Hepatocyte (in vitro differentiated cells): ENCODE results near the gene RBM17.

Experiments used
- EZH2 ChIP-seq: fragments of 200-600 bp; sonication (generic); IDR thresholded peaks from 2 replicates; pipeline ENCODE4 v1.6.1; 2016; ENCODE audit warnings: antibody characterized with exemption, mild to moderate bottlenecking, borderline replicate concordance
- TF ChIP-seq, protein P1 (sequence below): fragments of 200-600 bp; sonication (generic); IDR thresholded peaks from 2 replicates; pipeline ENCODE4 v1.5.1; 2016; ENCODE audit warnings: antibody characterized with exemption, mild to moderate bottlenecking; ENCODE audit not compliant: poor library complexity

DNA sequence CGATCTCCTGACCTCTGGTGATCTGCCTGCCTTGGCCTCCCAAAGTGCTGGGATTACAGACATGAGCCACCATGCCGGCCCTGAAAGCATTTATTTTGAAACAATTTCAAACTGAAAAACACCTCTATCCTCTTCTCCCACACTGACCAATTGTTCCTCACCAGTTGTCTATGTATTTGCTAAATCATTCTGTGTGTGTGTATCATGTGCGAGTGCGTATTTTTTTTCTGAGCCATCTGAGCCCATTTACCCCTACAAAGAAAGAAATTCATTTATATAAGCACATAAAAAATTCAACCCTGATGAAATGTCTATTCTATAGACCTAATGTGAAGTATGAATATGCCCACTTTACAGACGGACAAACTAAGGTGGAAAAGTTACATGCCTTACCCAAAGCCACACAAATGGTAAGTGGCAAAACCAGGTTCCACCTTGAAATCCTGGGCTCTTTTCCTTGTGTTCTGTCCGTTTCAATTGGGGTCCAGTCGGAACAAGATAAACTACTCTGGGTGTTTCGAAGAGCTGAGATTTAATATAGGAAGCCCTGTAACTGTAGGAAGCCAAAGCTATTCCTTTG lies 46.8 kb downstream of the RBM17 start:
- TF ChIP-seq, protein P1, sequence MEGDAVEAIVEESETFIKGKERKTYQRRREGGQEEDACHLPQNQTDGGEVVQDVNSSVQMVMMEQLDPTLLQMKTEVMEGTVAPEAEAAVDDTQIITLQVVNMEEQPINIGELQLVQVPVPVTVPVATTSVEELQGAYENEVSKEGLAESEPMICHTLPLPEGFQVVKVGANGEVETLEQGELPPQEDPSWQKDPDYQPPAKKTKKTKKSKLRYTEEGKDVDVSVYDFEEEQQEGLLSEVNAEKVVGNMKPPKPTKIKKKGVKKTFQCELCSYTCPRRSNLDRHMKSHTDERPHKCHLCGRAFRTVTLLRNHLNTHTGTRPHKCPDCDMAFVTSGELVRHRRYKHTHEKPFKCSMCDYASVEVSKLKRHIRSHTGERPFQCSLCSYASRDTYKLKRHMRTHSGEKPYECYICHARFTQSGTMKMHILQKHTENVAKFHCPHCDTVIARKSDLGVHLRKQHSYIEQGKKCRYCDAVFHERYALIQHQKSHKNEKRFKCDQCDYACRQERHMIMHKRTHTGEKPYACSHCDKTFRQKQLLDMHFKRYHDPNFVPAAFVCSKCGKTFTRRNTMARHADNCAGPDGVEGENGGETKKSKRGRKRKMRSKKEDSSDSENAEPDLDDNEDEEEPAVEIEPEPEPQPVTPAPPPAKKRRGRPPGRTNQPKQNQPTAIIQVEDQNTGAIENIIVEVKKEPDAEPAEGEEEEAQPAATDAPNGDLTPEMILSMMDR = no peak
- no peak for TF ChIP-seq EZH2
